ENCODE measurements around the gene TMEM186. TPM values are rescaled to one million over a fixed set of nuclear protein-coding genes. Genes with fewer than 3 reads are reported as not detected.

The TMEM186 gene
- total and polyA plus RNA-seq, 4 donors: 5.7 to 10.3 (median 7.3) TPM

- H3K27ac ChIP-seq (ENCODE audit: low read depth in 1 of 2, low read length in 2 of 2): no peak overlapping the region
- DNase-seq: no peak
- no peaks in the 10 kb centered on the region for H3K27me3 ChIP-seq (ENCODE audit: control insufficient read depth in 1 of 2, insufficient read depth in 2 of 2, low read length in 1 of 2)
- no peaks in the 10 kb centered on the region for H3K9me3 ChIP-seq (ENCODE audit: control insufficient read depth, low read length)
- no peaks in the 10 kb centered on the region for H3K4me1 ChIP-seq (ENCODE audit: control insufficient read depth in 1 of 2, insufficient read depth in 2 of 2, low read length in 2 of 2)
- peaks cover under 1 to 12% of the 10 kb centered on the region in 2 donors for H3K36me3 ChIP-seq (ENCODE audit: control insufficient read depth in 1 of 2, insufficient read depth in 2 of 2, low read length in 1 of 2)
- intact Hi-C loops (cut with DNase I): no loop called here
- H3K4me3 ChIP-seq (ENCODE audit: low read length in 2 of 2): no peak overlapping the region
- no peak for ATAC-seq (ENCODE audit: low FRiP score)
- 70 to 74% methylated on average over 6 of the region's 6 CpGs for WGBS, 2 donors
These were observed 19.7 kb upstream of the TMEM186 start for GRCh38 chr16:8816967-8817655.

GRCh38 chr16:8814095-8814806 lies 16.8 kb upstream of the TMEM186 start:
- no peaks in the 10 kb centered on the region for H3K4me1 ChIP-seq (ENCODE audit: control insufficient read depth in 1 of 2, insufficient read depth in 2 of 2, low read length in 2 of 2)
- no peaks in the 10 kb centered on the region for H3K9me3 ChIP-seq (ENCODE audit: control insufficient read depth, low read length)
- intact Hi-C loops (cut with DNase I): no loop called here
- H3K36me3 ChIP-seq (ENCODE audit: control insufficient read depth in 1 of 2, insufficient read depth in 2 of 2, low read length in 1 of 2): peaks cover 9 to 14% of the 10 kb centered on the region in 2 donors
- H3K4me3 ChIP-seq (ENCODE audit: low read length in 2 of 2): no peak overlapping the region
- H3K27ac ChIP-seq (ENCODE audit: low read depth in 1 of 2, low read length in 2 of 2): no peak overlapping the region
- 91 to 95% methylated on average over 14 of the region's 14 CpGs for WGBS, 2 donors
- no peak for ATAC-seq (ENCODE audit: low FRiP score)
- H3K27me3 ChIP-seq (ENCODE audit: control insufficient read depth in 1 of 2, insufficient read depth in 2 of 2, low read length in 1 of 2): no peaks in the 10 kb centered on the region
- DNase-seq: no peak

- no peak for ATAC-seq (ENCODE audit: low FRiP score)
- Histone ChIP-seq H3K27ac (ENCODE audit: low read depth in 1 of 2, low read length in 2 of 2) (no peak overlapping the region), H3K9me3 (ENCODE audit: control insufficient read depth, low read length) (no peaks in the 10 kb centered on the region), H3K36me3 (ENCODE audit: control insufficient read depth in 1 of 2, insufficient read depth in 2 of 2, low read length in 1 of 2) (peaks cover 11 to 14% of the 10 kb centered on the region in 2 donors), H3K27me3 (ENCODE audit: control insufficient read depth in 1 of 2, insufficient read depth in 2 of 2, low read length in 1 of 2) (no peaks in the 10 kb centered on the region), H3K4me3 (ENCODE audit: low read length in 2 of 2) (no peak overlapping the region), H3K4me1 (ENCODE audit: control insufficient read depth in 1 of 2, insufficient read depth in 2 of 2, low read length in 2 of 2) (no peaks in the 10 kb centered on the region)
- 81 to 85% methylated on average over 12 of the region's 12 CpGs for WGBS, 2 donors
- intact Hi-C loops (cut with DNase I): no loop called here
- no peak for DNase-seq
These were observed 14.9 kb upstream of the TMEM186 start for GRCh38 chr16:8812162-8812843.

GRCh38 chr16:8808613-8809353 lies 11.3 kb upstream of the TMEM186 start:
- no peak overlapping the region for H3K27ac ChIP-seq (ENCODE audit: low read depth in 1 of 2, low read length in 2 of 2)
- H3K36me3 ChIP-seq (ENCODE audit: control insufficient read depth in 1 of 2, insufficient read depth in 2 of 2, low read length in 1 of 2): peaks cover 12 to 21% of the 10 kb centered on the region in 2 donors
- ATAC-seq (ENCODE audit: low FRiP score): no peak
- 72 to 74% methylated on average over 11 of the region's 11 CpGs for WGBS, 2 donors
- no peak overlapping the region for H3K4me3 ChIP-seq (ENCODE audit: low read length in 2 of 2)
- H3K27me3 ChIP-seq (ENCODE audit: control insufficient read depth in 1 of 2, insufficient read depth in 2 of 2, low read length in 1 of 2): no peaks in the 10 kb centered on the region
- intact Hi-C loops (cut with DNase I): no loop called here
- no peak for DNase-seq
- H3K9me3 ChIP-seq (ENCODE audit: control insufficient read depth, low read length): no peaks in the 10 kb centered on the region
- no peaks in the 10 kb centered on the region for H3K4me1 ChIP-seq (ENCODE audit: control insufficient read depth in 1 of 2, insufficient read depth in 2 of 2, low read length in 2 of 2)

- intact Hi-C loops (cut with DNase I): no loop called here
- ATAC-seq (ENCODE audit: low FRiP score) (no peak), DNase-seq (no peak)
- H3K4me1 ChIP-seq (ENCODE audit: control insufficient read depth in 1 of 2, insufficient read depth in 2 of 2, low read length in 2 of 2): no peaks in the 10 kb centered on the region
- H3K27ac ChIP-seq (ENCODE audit: low read depth in 1 of 2, low read length in 2 of 2): no peak overlapping the region
- no peaks in the 10 kb centered on the region for H3K9me3 ChIP-seq (ENCODE audit: control insufficient read depth, low read length)
- WGBS, 2 donors: 89 to 92% methylated on average over 3 of the region's 3 CpGs
- no peaks in the 10 kb centered on the region for H3K27me3 ChIP-seq (ENCODE audit: control insufficient read depth in 1 of 2, insufficient read depth in 2 of 2, low read length in 1 of 2)
- H3K4me3 ChIP-seq (ENCODE audit: low read length in 2 of 2): no peak overlapping the region
- peaks cover 12 to 21% of the 10 kb centered on the region in 2 donors for H3K36me3 ChIP-seq (ENCODE audit: control insufficient read depth in 1 of 2, insufficient read depth in 2 of 2, low read length in 1 of 2)
These were observed 10.6 kb upstream of the TMEM186 start for GRCh38 chr16:8808009-8808408.

GRCh38 chr16:8807189-8807588 lies 9.8 kb upstream of the TMEM186 start:
- WGBS, 2 donors: 92 to 94% methylated on average over 5 of the region's 5 CpGs
- Histone ChIP-seq H3K4me3 (ENCODE audit: low read length in 2 of 2) (no peak overlapping the region), H3K4me1 (ENCODE audit: control insufficient read depth in 1 of 2, insufficient read depth in 2 of 2, low read length in 2 of 2) (no peaks in the 10 kb centered on the region), H3K9me3 (ENCODE audit: control insufficient read depth, low read length) (no peaks in the 10 kb centered on the region), H3K36me3 (ENCODE audit: control insufficient read depth in 1 of 2, insufficient read depth in 2 of 2, low read length in 1 of 2) (peaks cover 12 to 21% of the 10 kb centered on the region in 2 donors), H3K27ac (ENCODE audit: low read depth in 1 of 2, low read length in 2 of 2) (no peak overlapping the region), H3K27me3 (ENCODE audit: control insufficient read depth in 1 of 2, insufficient read depth in 2 of 2, low read length in 1 of 2) (no peaks in the 10 kb centered on the region)
- intact Hi-C loops (cut with DNase I): no loop called here
- DNase-seq (no peak), ATAC-seq (ENCODE audit: low FRiP score) (no peak)

- Histone ChIP-seq H3K27ac (ENCODE audit: low read depth in 1 of 2, low read length in 2 of 2) (no peak overlapping the region), H3K4me3 (ENCODE audit: low read length in 2 of 2) (no peak overlapping the region), H3K27me3 (ENCODE audit: control insufficient read depth in 1 of 2, insufficient read depth in 2 of 2, low read length in 1 of 2) (no peaks in the 10 kb centered on the region), H3K4me1 (ENCODE audit: control insufficient read depth in 1 of 2, insufficient read depth in 2 of 2, low read length in 2 of 2) (no peaks in the 10 kb centered on the region), H3K9me3 (ENCODE audit: control insufficient read depth, low read length) (no peaks in the 10 kb centered on the region), H3K36me3 (ENCODE audit: control insufficient read depth in 1 of 2, insufficient read depth in 2 of 2, low read length in 1 of 2) (peaks cover 10 to 14% of the 10 kb centered on the region in 2 donors)
- ATAC-seq (ENCODE audit: low FRiP score): no peak
- 86% methylated on average over 13 of the region's 13 CpGs for WGBS, 2 donors
- no peak for DNase-seq
- intact Hi-C loops (cut with DNase I): no loop called here
These were observed 9.0 kb upstream of the TMEM186 start for GRCh38 chr16:8806272-8806983.

- intact Hi-C loops (cut with DNase I): no loop called here
- no peaks in the 10 kb centered on the region for H3K27me3 ChIP-seq (ENCODE audit: control insufficient read depth in 1 of 2, insufficient read depth in 2 of 2, low read length in 1 of 2)
- WGBS, 2 donors: 79 to 85% methylated on average over 6 of the region's 6 CpGs
- no peaks in the 10 kb centered on the region for H3K4me1 ChIP-seq (ENCODE audit: control insufficient read depth in 1 of 2, insufficient read depth in 2 of 2, low read length in 2 of 2)
- H3K4me3 ChIP-seq (ENCODE audit: low read length in 2 of 2): no peak overlapping the region
- peaks cover 10 to 12% of the 10 kb centered on the region in 2 donors for H3K36me3 ChIP-seq (ENCODE audit: control insufficient read depth in 1 of 2, insufficient read depth in 2 of 2, low read length in 1 of 2)
- no peak for DNase-seq
- no peak for ATAC-seq (ENCODE audit: low FRiP score)
- no peak overlapping the region for H3K27ac ChIP-seq (ENCODE audit: low read depth in 1 of 2, low read length in 2 of 2)
- no peaks in the 10 kb centered on the region for H3K9me3 ChIP-seq (ENCODE audit: control insufficient read depth, low read length)
These were observed 6.9 kb upstream of the TMEM186 start for GRCh38 chr16:8804313-8804712.

All from aorta (tissue), 5 donors.